CD4-positive, alpha-beta T cell (primary cell): Measurements from ENCODE around the gene ME1. TPM values are rescaled to one million over a fixed set of nuclear protein-coding genes. Genes with fewer than 3 reads are reported as not detected.

ENCODE experiments used
- ATAC-seq: fragments of 200-7000 bp; cut with Tn5 transposase; one replicate; pipeline ENCODE4 v1.10.0; 2022; ENCODE audit warnings: mild to moderate bottlenecking; ENCODE audit not compliant: poor library complexity
- CTCF ChIA-PET: fragments of 350-600 bp; sonication (Branson Sonifier 250); formaldehyde crosslinking; loops from one replicate; lab custom pipeline; 2021; ENCODE audit warnings: antibody characterized with exemption, inconsistent platforms; lab: Charles Lee
- POLR2A ChIA-PET: fragments of 350-600 bp; sonication (Branson Sonifier 250); formaldehyde crosslinking; loops from one replicate; lab custom pipeline; 2021; ENCODE audit warnings: antibody characterized with exemption, inconsistent platforms; lab: Charles Lee
- DNase-seq, 14 experiments: peaks; one replicate each; pipeline ENCODE4 v3.0.0-alpha.2; 2013 to 2020; ENCODE audit warnings: mixed read lengths in 2 of 14
- H3K27ac ChIP-seq, 2 donors: one replicate each; pipeline versions ENCODE4 v1.5.1 to v1.7.0; 2013; ENCODE audit warnings: low read length in 2 of 2, low read depth in 1 of 2, mild to moderate bottlenecking in 1 of 2
- H3K27me3 ChIP-seq, 2 experiments: 1 replicate in 1 of 2; 2 replicates in 1 of 2; pipeline versions ENCODE4 v1.6.1 to v1.7.0; 2013; ENCODE audit warnings: low read length in 2 of 2, control low read depth in 1 of 2, mild to moderate bottlenecking in 1 of 2, moderate library complexity in 1 of 2; ENCODE audit not compliant: insufficient read depth in 2 of 2, control insufficient read depth in 1 of 2
- H3K36me3 ChIP-seq: one replicate; pipeline ENCODE4 v1.6.1; 2013; ENCODE audit warnings: low read length, control low read depth; ENCODE audit not compliant: insufficient read depth
- H3K4me1 ChIP-seq: one replicate; pipeline ENCODE4 v1.6.1; 2013; ENCODE audit warnings: low read length, control low read depth; ENCODE audit not compliant: insufficient read depth
- H3K4me3 ChIP-seq: one replicate; pipeline ENCODE4 v1.5.1; 2013; ENCODE audit warnings: mild to moderate bottlenecking, low read length, moderate library complexity
- H3K9me3 ChIP-seq, 2 experiments: 1 replicate in 1 of 2; 2 replicates in 1 of 2; pipeline versions ENCODE4 v1.6.1 to v1.7.0; 2013; ENCODE audit warnings: low read length in 2 of 2, mild to moderate bottlenecking in 2 of 2, control low read depth in 1 of 2, moderate library complexity in 1 of 2; ENCODE audit not compliant: control insufficient read depth in 1 of 2, insufficient read depth in 1 of 2
- H3K27ac Mint-ChIP-seq: one replicate; pipeline ENCODE4 v1.8.0; 2020; ENCODE audit warnings: mixed read lengths
- H3K27me3 Mint-ChIP-seq: one replicate; pipeline ENCODE4 v1.8.0; 2021; ENCODE audit warnings: mixed read lengths
- H3K36me3 Mint-ChIP-seq: one replicate; pipeline ENCODE4 v1.8.0; 2021; ENCODE audit warnings: low read depth, mixed read lengths
- H3K4me1 Mint-ChIP-seq: one replicate; pipeline ENCODE4 v1.8.0; 2021; ENCODE audit warnings: low read depth, mixed read lengths
- H3K4me3 Mint-ChIP-seq: one replicate; pipeline ENCODE4 v1.8.0; 2020; ENCODE audit warnings: mild to moderate bottlenecking, mixed read lengths
- H3K9me3 Mint-ChIP-seq: one replicate; pipeline ENCODE4 v1.8.0; 2020; ENCODE audit warnings: mixed read lengths
- intact Hi-C, 2 experiments: fragments of 100-400 bp; cut with DNase I in 1 of 2; cut with micrococcal nuclease in 1 of 2; formaldehyde crosslinking; loops; one replicate each; pipeline versions ENCODE4 v1.15.1 to v1.9.0; 2023 to 2025; cut with DNase I, micrococcal nuclease
- total RNA-seq, 174 experiments: library from RNA in 2 of 174; stranded (reverse) in 2 of 174; gene quantifications; one replicate each; pipeline ENCODE4 v1.2.3 and lab custom pipeline; 2021 to 2026
- TF ChIP-seq, protein P1 (sequence below): fragments of 200-600 bp; IDR thresholded peaks from one replicate; pipeline ENCODE4 v1.8.0; 2022; ENCODE audit warnings: antibody characterized with exemption, mild to moderate bottlenecking

The ME1 gene
- total RNA-seq, 2 experiments from 2014 or later = not detected

DNA sequence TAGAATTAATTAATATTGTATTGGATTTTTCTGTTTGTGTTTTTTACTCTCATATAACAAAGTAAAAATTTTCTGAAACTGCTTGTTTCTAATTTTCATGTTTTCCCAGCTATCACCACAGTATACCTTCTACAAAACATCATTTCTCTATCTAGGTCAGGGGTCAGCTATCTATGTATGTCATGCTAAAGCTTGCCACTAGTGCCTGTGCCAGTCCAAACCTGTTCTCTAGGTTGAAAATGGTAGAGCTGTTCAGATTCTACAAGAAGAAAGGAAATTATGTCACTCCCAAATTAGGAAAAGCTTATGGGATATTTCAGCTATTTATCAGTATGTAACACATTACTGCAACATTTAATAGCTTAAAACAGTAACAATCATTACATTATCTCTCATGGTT lies 5.8 kb upstream of the ME1 start:
- DNase-seq = no peak
- TF ChIP-seq, protein P1, sequence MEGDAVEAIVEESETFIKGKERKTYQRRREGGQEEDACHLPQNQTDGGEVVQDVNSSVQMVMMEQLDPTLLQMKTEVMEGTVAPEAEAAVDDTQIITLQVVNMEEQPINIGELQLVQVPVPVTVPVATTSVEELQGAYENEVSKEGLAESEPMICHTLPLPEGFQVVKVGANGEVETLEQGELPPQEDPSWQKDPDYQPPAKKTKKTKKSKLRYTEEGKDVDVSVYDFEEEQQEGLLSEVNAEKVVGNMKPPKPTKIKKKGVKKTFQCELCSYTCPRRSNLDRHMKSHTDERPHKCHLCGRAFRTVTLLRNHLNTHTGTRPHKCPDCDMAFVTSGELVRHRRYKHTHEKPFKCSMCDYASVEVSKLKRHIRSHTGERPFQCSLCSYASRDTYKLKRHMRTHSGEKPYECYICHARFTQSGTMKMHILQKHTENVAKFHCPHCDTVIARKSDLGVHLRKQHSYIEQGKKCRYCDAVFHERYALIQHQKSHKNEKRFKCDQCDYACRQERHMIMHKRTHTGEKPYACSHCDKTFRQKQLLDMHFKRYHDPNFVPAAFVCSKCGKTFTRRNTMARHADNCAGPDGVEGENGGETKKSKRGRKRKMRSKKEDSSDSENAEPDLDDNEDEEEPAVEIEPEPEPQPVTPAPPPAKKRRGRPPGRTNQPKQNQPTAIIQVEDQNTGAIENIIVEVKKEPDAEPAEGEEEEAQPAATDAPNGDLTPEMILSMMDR = no peak
- no peak overlapping the region for H3K4me3 ChIP-seq
- no peak for ATAC-seq
- CTCF ChIA-PET = no interaction called here
- H3K9me3 ChIP-seq = no peaks in the 10 kb centered on the region
- Mint-ChIP-seq H3K27ac (no peak overlapping the region), H3K4me3 (no peak overlapping the region), H3K27me3 (peaks cover 17% of the 10 kb centered on the region), H3K4me1 (no peaks in the 10 kb centered on the region), H3K9me3 (no peaks in the 10 kb centered on the region), H3K36me3 (no peaks in the 10 kb centered on the region)
- POLR2A ChIA-PET = interaction anchor here (0.7 kb wide), 1 partner anchor 853 kb away, joined by 3 read pairs; no protein-coding TSS in a partner anchor
- intact Hi-C loops = no loop called here
- H3K27ac ChIP-seq = no peak overlapping the region
- no peaks in the 10 kb centered on the region for H3K4me1 ChIP-seq
- H3K36me3 ChIP-seq = no peaks in the 10 kb centered on the region
- H3K27me3 ChIP-seq = peaks cover 0 to 4% of the 10 kb centered on the region in 2 experiments

DNA sequence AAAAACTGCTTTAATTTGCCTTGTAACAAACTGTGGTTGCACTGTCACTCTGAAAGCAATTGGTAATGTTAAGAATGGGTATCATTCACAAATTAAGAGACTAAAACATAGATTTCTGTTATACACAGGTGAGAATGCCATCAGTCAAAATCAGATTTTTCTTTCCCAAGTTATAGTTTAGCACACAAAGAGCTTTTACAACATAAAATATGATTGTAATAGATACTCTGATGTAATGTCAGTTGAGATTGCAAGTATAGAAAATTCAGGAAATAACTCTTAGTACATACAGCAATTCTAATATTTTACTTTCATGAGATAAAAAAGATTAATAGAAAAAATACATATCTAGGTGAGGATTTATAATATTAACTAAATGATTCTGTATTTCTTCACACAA lies 2.3 kb upstream of the ME1 start:
- TF ChIP-seq, protein P1 = no peak
- Mint-ChIP-seq H3K9me3 (no peaks in the 10 kb centered on the region), H3K4me3 (no peak overlapping the region), H3K27ac (no peak overlapping the region), H3K4me1 (no peaks in the 10 kb centered on the region), H3K27me3 (peaks cover 48% of the 10 kb centered on the region), H3K36me3 (no peaks in the 10 kb centered on the region)
- ChIA-PET POLR2A (no interaction called here), CTCF (no interaction called here)
- Histone ChIP-seq H3K4me1 (no peaks in the 10 kb centered on the region), H3K9me3 (peaks cover 0 to 9% of the 10 kb centered on the region in 2 experiments), H3K4me3 (no peak overlapping the region), H3K27ac (no peak overlapping the region), H3K27me3 (peaks cover 9 to 10% of the 10 kb centered on the region in 2 experiments), H3K36me3 (no peaks in the 10 kb centered on the region)
- no peak for DNase-seq
- intact Hi-C loops = no loop called here
- no peak for ATAC-seq

GRCh38 chr6:83432636-83433035 lies 1.8 kb upstream of the ME1 start:
- POLR2A ChIA-PET = no interaction called here
- Mint-ChIP-seq H3K4me3 (no peak overlapping the region), H3K4me1 (no peaks in the 10 kb centered on the region), H3K27me3 (peaks cover 50% of the 10 kb centered on the region), H3K27ac (no peak overlapping the region), H3K36me3 (no peaks in the 10 kb centered on the region), H3K9me3 (no peaks in the 10 kb centered on the region)
- intact Hi-C loops = no loop called here
- TF ChIP-seq, protein P1 = no peak
- no peak overlapping the region for H3K27ac ChIP-seq
- H3K27me3 ChIP-seq = peaks cover 9 to 10% of the 10 kb centered on the region in 2 experiments
- no peaks in the 10 kb centered on the region for H3K36me3 ChIP-seq
- H3K4me3 ChIP-seq = no peak overlapping the region
- no peaks in the 10 kb centered on the region for H3K4me1 ChIP-seq
- CTCF ChIA-PET = no interaction called here
- ATAC-seq (no peak), DNase-seq (no peak)
- H3K9me3 ChIP-seq = peaks cover 0 to 9% of the 10 kb centered on the region in 2 experiments
